Prostate gland (tissue), 2 donors: Measurements from ENCODE around the gene RITA1.

ENCODE experiments used
- POLR2A ChIP-seq: fragments of 450-650 bp; IDR thresholded peaks from one replicate; pipeline ENCODE4 v1.6.1; 2016; ENCODE audit warnings: antibody characterized with exemption, mild to moderate bottlenecking
- POLR2AphosphoS5 ChIP-seq: sonication (generic); formaldehyde crosslinking; IDR thresholded peaks from one replicate; pipeline ENCODE4 v1.6.1; 2017; ENCODE audit warnings: antibody characterized with exemption
- TF ChIP-seq, protein P1 (sequence below), 4 experiments: fragments of 200-600 bp in 2 of 4; fragments of 450-650 bp in 2 of 4; sonication (generic) in 2 of 4; IDR thresholded peaks; 1 replicate in 3 of 4; 2 replicates in 1 of 4; pipeline ENCODE4 v1.5.1; 2016 to 2019; ENCODE audit warnings: antibody characterized with exemption in 4 of 4, mild to moderate bottlenecking in 2 of 4, moderate library complexity in 2 of 4

DNA sequence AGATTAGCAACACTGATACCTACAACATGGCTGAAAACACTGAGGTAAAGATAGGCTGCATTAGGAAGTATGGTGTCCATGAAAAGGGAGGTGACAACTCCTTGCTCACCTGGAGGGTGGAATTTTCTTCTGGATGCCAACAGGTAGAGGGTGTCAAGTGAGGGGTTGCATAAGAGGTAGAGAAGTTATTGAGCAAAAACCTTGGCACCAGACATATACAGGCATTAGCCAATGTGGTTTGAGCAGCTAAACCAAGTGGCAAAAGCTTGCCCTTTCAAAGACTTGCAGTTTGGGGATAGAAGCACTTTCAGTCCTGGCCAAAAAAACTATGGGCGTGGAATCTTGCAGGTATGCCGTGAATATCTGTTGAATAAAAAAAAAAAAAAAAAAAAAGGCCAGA, 3.8 kb downstream of the RITA1 start:
- TF ChIP-seq, protein P1, sequence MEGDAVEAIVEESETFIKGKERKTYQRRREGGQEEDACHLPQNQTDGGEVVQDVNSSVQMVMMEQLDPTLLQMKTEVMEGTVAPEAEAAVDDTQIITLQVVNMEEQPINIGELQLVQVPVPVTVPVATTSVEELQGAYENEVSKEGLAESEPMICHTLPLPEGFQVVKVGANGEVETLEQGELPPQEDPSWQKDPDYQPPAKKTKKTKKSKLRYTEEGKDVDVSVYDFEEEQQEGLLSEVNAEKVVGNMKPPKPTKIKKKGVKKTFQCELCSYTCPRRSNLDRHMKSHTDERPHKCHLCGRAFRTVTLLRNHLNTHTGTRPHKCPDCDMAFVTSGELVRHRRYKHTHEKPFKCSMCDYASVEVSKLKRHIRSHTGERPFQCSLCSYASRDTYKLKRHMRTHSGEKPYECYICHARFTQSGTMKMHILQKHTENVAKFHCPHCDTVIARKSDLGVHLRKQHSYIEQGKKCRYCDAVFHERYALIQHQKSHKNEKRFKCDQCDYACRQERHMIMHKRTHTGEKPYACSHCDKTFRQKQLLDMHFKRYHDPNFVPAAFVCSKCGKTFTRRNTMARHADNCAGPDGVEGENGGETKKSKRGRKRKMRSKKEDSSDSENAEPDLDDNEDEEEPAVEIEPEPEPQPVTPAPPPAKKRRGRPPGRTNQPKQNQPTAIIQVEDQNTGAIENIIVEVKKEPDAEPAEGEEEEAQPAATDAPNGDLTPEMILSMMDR (IDR thresholded peaks at IDR 0.05) = no peak
- no peak for TF ChIP-seq POLR2AphosphoS5
- TF ChIP-seq POLR2A = no peak
